Muscle of back (tissue), 13 donors: ENCODE measurements around the gene FUT1. TPM values are rescaled to one million over a fixed set of nuclear protein-coding genes. Genes with fewer than 3 reads are reported as not detected.
"Not testable (repeated sequence)": the region's sequence is repeated elsewhere in the genome, so short reads cannot be mapped to it uniquely, and the experiment has no call there.

Experiments used
- DNase-seq, 3 donors: peaks; one replicate each; pipeline versions ENCODE4 v3.0.0 to v3.0.0-alpha.2; 2013
- long read RNA-seq, 9 donors: transcript quantifications; one replicate each; lab custom pipeline, GENCODE V29; 2026
- polyA plus RNA-seq, 10 donors: library from polyadenylated mRNA; unstranded; fragments of 120-200 nt; gene quantifications; one replicate each; pipeline ENCODE4 v1.2.1, GENCODE V29; 2013; ENCODE audit not compliant: insufficient read length in 10 of 10

The FUT1 gene
- 1 to 10 TPM in 7 of 10 donors, under 1 TPM in 3; 0.62 to 1.9 (median 1.2) TPM for polyA plus RNA-seq
- long read RNA-seq, donor 1, result 0 reads
- long read RNA-seq, donor 2, result 0 reads
- long read RNA-seq, donor 3, result 0 reads
- long read RNA-seq, donor 4, result 0 reads
- long read RNA-seq, donor 5, result 0 reads
- long read RNA-seq, donor 6, result 0 reads
- long read RNA-seq, donor 7, result 0 reads
- long read RNA-seq, donor 8, result 0 reads
- long read RNA-seq, donor 9, result 0 reads

- peak in 1 of 3 donors; percentile 63 for DNase-seq
These were observed at the start of gene FUT1 for GRCh38 chr19:48752496-48753365. TSS of gene FUT1 (minus strand) at chr19:48752641. CDS start at chr19:48751281, 1,360 bp downstream.

DNA sequence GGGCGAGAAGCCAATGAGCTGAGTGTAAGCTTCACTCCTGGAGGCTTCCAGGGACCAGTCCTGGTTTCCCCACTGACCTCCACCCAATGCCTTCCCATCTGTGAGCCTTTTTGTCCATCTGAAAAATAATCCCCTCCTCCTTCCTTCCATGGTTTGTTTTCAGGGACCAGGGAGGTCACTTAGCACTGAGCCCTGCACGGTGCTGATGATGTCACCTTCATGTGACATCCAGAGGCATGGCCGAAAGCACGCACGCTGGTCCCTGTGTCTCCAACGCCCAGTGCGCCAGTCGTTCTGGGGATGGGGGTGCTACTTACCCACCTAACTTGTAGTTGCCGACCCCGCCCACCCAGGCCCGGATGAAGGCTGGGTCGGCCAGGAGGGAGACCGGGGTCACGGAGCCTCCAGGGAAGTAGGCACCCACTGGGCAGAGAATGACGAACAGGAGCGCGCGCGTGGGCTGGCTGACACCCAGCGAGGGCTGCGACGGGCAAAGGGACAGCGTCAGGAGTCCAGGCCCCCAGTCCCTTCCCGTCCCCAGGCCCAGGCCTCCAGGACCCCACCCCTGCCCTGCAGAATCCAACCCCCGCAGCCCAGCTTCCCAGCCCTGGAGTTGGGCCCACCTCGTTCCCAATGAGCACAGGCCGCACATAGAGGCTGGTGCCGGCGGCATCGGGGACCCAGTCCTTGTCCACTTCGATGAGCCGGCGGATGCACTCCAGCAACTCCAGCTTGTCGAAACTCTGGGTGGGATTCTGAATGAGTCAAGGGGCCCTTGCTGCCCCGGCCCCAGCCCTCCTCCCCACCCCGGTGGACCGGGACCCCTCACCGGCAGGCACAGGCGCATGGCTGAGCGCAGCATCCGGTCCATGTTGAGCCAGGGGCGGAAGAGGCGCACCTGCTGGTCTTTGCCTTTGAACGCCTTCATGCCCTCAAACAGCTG lies 47.2 kb upstream of the FUT1 start:
- DNase-seq, result no peak

DNA sequence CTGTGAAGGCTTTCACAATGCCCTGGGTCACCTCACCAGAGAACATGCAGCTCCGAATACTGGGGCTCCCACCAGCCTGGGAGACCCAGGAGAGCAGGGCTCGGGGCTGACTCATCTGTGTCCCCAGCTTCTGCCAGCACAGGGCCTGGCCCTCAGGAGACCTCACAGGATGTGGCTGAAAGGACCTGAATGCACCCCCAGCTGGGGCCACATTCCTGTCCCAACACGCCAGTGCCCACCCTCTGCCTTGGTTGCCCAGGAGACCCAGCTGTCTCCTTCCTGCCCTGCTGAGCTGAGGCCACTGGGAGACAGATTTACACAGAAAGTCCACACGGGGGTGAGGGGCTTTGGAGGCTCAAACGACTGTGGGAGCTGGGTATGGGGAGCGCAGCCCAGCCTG lies 46.5 kb upstream of the FUT1 start:
- DNase-seq, result no peak

DNA sequence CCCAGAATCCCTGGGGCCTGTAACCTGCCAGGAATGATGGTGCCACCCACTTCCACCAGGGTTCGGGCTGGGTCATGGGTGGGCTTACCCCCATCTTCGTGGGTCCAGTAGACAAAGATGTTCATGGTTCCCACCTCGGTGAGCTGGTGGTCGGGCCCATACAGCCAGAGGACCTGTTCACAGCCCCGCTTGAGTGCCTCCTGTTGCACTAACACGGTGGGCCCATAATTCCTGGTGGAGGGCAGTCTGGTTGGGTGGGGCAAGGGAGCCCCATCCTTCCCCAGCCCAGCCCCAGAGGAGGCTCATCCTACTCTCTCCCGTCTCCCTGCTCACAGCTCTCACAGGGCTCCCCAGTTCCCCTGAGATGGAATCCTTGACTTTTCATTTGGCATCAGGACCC lies 44.7 kb upstream of the FUT1 start:
- DNase-seq, result no peak

DNA sequence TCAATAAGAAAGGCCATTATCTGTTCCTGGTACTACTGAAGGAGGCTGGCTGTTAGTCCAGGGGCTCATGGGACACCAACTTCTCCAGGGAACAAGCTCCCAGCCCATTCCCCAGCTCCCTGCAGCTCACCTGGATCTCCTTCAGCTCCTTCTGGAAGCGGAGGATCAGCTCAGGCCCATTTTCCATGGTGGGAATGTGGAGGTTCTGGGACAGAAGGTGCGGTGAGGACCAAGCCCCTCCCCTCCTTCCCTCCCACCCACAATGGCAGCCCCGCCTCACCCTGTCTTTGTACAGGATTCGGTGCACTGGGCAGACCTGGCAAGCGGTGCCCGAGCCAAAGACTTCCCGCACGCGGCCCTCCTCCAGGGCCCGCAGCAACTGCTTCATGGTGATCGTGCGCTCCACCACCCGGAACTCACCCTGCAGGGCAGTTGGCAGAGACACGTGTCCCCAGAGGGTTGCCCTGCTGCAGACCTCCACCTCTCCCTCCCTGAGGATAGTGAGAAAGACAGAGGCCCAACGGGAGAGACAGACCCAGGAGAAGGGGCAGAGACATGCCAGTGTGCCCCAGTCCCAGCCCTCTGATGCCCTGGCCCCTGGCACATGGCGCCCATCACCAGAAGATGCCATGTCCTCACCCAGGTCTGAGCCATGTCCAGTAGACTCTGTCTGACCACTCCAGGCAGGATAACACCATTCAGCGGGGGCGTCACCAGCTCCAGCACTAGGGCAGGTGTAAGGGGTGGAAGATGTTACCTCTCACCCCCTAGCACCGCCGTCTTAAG lies 44.0 kb upstream of the FUT1 start:
- no peak for DNase-seq

GRCh38 chr19:48795685-48796070 lies 43.2 kb upstream of the FUT1 start:
- no peak for DNase-seq

DNA sequence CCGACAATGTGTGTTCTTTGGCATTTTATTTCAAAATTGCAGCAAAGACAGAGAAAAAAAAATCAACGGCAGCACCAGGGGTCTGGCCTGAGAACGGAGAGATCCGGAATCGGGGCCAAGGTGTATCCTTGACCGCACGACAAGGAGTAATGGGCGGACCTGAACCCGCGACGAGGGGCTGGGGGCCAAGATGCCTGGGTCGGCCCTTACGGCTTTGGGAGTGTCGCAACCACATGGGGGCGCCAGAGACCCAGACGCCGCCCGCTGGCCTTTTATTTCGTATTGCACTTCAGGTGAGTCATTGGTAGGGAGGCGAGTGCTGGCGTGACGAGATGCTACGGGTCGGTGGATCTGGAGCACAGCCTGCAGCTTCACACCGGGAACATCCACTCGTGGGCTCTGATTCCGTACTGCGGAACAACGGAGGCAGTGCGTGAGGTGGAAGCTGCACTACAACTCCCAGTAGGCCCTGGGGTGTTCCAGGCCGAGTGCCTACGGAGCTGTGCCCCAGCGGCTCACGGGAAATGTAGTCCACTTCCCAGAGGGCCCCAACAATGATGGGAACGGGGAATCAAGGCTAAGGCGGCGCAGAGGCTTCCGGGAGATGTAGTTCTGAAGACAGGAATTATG lies 42.7 kb upstream of the FUT1 start:
- DNase-seq, result peak; percentile 94 to 99 (median 96)

GRCh38 chr19:48794291-48794690 lies 41.9 kb upstream of the FUT1 start:
- no peak for DNase-seq

GRCh38 chr19:48793271-48793670 lies 40.8 kb upstream of the FUT1 start:
- no peak for DNase-seq

DNA sequence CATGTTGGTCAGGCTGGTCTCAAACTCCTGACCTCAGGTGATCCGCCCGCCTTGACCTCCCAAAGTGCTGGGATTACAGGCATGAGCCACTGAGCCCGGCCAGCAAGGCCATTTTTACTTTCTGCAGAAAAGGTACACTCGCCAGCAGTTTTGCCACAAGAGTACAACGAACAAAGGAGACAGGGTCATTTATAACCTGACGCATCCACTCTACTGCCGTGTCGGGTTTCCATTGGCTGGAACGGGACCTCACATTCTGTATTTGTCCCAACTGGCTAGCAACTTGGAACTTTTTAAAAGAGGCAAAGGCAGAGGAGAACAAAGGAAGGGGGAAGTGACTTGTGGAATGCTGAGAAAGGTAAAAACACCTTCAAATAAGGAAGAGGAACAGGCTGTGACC lies 34.9 kb upstream of the FUT1 start:
- DNase-seq, result not testable (repeated sequence)

DNA sequence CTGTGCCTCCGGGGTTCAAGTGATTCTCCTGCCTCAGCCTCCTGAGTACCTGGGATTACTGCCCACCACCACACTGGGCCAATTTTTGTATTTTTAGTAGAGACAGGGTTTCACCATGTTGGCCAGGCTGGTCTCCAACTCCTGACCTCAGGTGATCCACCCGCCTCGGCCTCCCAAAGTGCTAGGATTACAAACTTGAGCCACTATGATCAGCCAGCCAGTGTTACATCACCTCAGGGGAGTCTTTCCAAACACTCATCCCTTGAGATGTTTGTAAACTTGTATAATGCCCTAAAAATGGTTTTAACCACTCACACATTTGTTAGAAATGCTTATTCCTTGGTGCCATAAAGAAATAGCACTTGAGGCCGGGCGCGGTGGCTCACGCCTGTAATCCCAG lies 34.0 kb upstream of the FUT1 start:
- DNase-seq, result not testable (repeated sequence)

GRCh38 chr19:48784527-48784926 lies 32.1 kb upstream of the FUT1 start:
- DNase-seq, result no peak

DNA sequence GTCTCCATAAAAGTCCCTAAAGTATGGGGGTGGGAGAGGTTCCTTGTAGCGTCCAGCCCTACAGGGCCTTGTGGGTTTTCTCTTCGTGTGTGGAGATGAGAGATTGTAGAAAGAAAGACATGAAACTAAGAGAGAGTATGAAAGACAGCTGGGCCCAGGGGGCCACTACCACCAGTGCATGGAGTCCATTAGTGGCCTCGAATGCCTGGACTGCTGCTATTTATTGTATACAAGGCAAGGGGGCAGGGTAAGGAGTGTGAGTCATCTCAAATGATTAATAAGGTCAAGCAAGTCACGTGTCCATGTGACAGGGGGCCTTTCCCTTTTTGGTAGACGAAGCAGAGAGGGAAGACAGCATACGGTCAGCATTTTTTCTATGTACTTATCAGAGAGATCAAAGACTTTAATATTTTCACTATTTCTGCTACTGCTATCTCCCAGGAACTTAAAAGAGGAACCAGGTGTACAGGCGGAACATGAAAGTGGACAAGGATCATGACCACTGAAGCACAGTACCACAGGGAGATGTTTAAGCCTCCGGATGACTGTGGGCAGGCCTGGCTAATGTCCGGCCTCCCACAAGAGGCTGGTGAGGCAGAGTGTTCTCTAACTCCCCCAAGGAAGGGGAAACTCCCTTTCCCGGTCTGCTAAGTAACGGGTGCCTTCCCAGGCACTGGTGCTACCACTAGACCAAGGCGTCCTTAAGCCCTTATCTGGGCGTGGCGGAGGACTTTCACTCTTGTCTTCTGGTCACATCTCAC lies 28.4 kb upstream of the FUT1 start:
- DNase-seq, result no peak

DNA sequence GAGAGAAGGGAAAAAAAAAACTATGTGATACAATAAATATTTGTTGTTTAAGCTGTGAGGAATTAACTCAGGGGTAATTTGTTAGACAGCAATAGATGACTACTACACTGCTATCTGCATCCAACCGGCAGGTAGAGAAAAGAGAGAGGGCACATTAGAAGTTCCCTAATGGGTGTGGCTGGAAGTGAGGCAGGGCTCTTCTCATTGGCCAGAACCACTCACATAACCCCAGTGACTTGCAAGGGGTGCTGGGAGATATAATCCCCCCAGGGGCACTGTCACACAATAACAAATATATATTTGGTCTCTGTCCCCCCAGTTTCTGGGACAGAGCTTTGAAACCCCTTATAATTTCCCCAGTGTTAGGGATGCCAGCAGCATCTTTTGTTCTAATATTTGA lies 27.2 kb upstream of the FUT1 start:
- DNase-seq, result no peak

DNA sequence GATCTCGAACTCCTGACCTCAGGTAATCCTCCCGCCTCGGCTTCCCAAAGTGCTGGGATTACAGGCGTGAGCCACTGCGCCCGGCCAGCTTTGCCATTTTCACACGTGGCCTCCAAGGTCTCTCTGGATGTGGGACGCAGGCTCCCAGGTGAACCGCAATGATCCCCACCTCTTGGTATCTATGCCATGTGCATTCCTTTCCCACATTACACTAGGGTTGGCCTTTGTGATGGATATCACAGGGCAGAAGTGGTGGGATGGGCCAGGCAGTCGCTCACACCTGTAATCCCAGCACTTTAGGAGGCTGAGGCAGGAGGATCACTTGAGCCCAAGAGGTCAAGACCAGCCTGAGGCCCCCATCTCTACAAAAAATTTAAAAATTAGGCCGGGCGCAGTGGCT lies 25.3 kb upstream of the FUT1 start:
- DNase-seq, result no peak

GRCh38 chr19:48777139-48777538 lies 24.7 kb upstream of the FUT1 start:
- DNase-seq, result no peak

DNA sequence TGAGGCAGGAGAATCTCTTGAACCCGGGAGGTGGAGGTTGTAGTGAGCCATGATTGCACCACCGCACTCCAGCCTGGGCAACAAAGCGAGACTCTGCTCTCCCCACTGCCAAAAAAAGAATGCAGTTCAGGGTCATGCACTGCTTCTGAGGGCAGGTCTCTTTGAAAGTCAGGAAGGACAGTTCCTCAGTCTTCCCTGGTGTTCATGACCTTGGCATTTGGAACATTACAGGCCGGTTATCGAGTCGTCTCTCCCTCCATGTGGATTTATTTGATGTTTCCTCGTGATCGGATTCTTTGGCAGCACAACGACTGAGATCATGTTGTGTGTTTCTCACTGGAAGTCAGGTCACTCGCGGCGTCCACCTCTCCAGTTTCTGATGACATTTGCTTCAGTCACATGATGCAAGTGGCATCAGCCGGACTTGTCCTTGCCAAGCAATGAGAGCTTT lies 20.1 kb upstream of the FUT1 start:
- peak in 1 of 3 donors; percentile 30 for DNase-seq

GRCh38 chr19:48770734-48771472 lies 18.5 kb upstream of the FUT1 start:
- DNase-seq, result no peak

DNA sequence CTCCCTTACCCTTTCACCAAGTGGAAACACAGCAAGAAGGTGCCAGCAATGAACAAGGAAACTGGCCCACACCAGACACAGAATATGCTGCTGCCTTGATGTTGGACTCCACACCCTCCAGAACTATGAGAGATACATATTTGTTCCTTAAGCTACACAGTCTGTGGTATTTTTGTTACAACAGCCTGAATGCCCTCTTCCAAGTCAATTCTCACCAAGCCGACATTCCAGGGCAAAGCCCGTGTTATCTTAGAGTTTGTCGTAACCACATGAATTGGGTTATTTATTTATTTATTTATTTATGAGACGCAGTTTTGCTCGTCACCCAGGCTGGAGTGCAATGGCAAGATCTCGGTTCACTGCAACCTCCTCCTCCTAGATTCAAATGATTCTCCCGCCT lies 17.8 kb upstream of the FUT1 start:
- no peak for DNase-seq
